Fibroblast of lung (primary cell): ENCODE measurements around the gene CTBP2. TPM values are rescaled to one million over a fixed set of nuclear protein-coding genes. Genes with fewer than 3 reads are reported as not detected.
A peak's percentile ranks its signal among the peaks of the same experiment; 100 is the strongest.

ENCODE experiments used
- DNase-seq, 2 donors: peaks; one replicate each; pipeline versions ENCODE4 v3.0.0 to v3.0.0-alpha.2; 2010; ENCODE audit warnings: low read depth in 2 of 2
- H2AFZ ChIP-seq: 2 replicates; pipeline ENCODE4 v1.5.1; 2012; ENCODE audit warnings: low read length, control low read depth, inconsistent platforms
- H3K27ac ChIP-seq: 2 replicates; pipeline ENCODE4 v1.5.1; 2011; ENCODE audit warnings: low read length, control low read depth; ENCODE audit not compliant: insufficient read depth
- H3K27me3 ChIP-seq: 2 replicates; pipeline ENCODE4 v1.5.1; 2011; ENCODE audit warnings: mild to moderate bottlenecking, low read length; ENCODE audit not compliant: control insufficient read depth, insufficient read depth
- H3K36me3 ChIP-seq: 2 replicates; pipeline ENCODE4 v1.5.1; 2011; ENCODE audit warnings: low read length; ENCODE audit not compliant: control insufficient read depth, insufficient read depth
- H3K4me1 ChIP-seq: 2 replicates; pipeline ENCODE4 v1.5.1; 2011; ENCODE audit warnings: low read length; ENCODE audit not compliant: control insufficient read depth, insufficient read depth; ENCODE audit errors: extremely low read depth
- H3K4me2 ChIP-seq: 2 replicates; pipeline ENCODE4 v1.5.1; 2011; ENCODE audit warnings: low read length, control low read depth; ENCODE audit not compliant: insufficient read depth; ENCODE audit errors: extremely low read depth
- H3K4me3 ChIP-seq, 4 experiments: fragments of 200-600 bp in 1 of 4; sonication (generic) in 1 of 4; replicated peaks in 1 of 4; 2 replicates each; pipeline ENCODE4 v1.5.1; 2011 to 2016; ENCODE audit warnings: low read length in 4 of 4, low read depth in 3 of 4, mild to moderate bottlenecking in 3 of 4, control low read depth in 2 of 4, inconsistent platforms in 1 of 4, mixed read lengths in 1 of 4; ENCODE audit not compliant: insufficient read depth in 1 of 4; ENCODE audit errors: control extremely low read depth in 1 of 4
- H3K79me2 ChIP-seq: 2 replicates; pipeline ENCODE4 v1.5.1; 2012; ENCODE audit warnings: mild to moderate bottlenecking, low read length, inconsistent platforms; ENCODE audit not compliant: control insufficient read depth, insufficient read depth
- H3K9ac ChIP-seq: 2 replicates; pipeline ENCODE4 v1.5.1; 2011; ENCODE audit warnings: mild to moderate bottlenecking, low read length, control low read depth; ENCODE audit not compliant: insufficient read depth
- H3K9me3 ChIP-seq: 2 replicates; pipeline ENCODE4 v1.5.1; 2012; ENCODE audit warnings: low read depth, low read length; ENCODE audit not compliant: control insufficient read depth, insufficient read depth
- H4K20me1 ChIP-seq: 2 replicates; pipeline ENCODE4 v1.5.1; 2011; ENCODE audit warnings: low read length; ENCODE audit not compliant: control insufficient read depth, insufficient read depth; ENCODE audit errors: extremely low read depth
- EZH2 ChIP-seq: IDR thresholded peaks from 2 replicates; pipeline ENCODE4 v1.5.1; 2012; ENCODE audit warnings: low read length, control low read depth, mild to moderate bottlenecking; ENCODE audit errors: missing control alignments
- polyA plus RNA-seq, 2 donors: library from polyadenylated mRNA; depleted of rRNA in 1 of 2; stranded (reverse) in 1 of 2; unstranded in 1 of 2; fragments of >200 nt; gene quantifications; 2 replicates each; pipeline ENCODE4 v1.2.1, GENCODE V29; 2011 to 2012; ENCODE audit warnings: missing spikeins in 1 of 2
- total RNA-seq: library from RNA; depleted of rRNA; stranded (reverse); fragments of >200 nt; gene quantifications from 2 replicates; pipeline ENCODE4 v1.2.1, GENCODE V29; 2014
- TF ChIP-seq, protein P1 (sequence below), 2 donors: IDR thresholded peaks in 1 of 2; conservative IDR thresholded peaks in 1 of 2; 1 replicate in 1 of 2; 2 replicates in 1 of 2; pipeline ENCODE4 v1.5.1; 2011 to 2012; ENCODE audit warnings: low read length in 2 of 2, control low read depth in 1 of 2, inconsistent platforms in 1 of 2, low read depth in 1 of 2, mild to moderate bottlenecking in 1 of 2

CTBP2 gene
- total and polyA plus RNA-seq, 2 donors (not counting 1 experiment from before 2014, with no cell fraction given) = 72.1 to 73.3 TPM

DNA sequence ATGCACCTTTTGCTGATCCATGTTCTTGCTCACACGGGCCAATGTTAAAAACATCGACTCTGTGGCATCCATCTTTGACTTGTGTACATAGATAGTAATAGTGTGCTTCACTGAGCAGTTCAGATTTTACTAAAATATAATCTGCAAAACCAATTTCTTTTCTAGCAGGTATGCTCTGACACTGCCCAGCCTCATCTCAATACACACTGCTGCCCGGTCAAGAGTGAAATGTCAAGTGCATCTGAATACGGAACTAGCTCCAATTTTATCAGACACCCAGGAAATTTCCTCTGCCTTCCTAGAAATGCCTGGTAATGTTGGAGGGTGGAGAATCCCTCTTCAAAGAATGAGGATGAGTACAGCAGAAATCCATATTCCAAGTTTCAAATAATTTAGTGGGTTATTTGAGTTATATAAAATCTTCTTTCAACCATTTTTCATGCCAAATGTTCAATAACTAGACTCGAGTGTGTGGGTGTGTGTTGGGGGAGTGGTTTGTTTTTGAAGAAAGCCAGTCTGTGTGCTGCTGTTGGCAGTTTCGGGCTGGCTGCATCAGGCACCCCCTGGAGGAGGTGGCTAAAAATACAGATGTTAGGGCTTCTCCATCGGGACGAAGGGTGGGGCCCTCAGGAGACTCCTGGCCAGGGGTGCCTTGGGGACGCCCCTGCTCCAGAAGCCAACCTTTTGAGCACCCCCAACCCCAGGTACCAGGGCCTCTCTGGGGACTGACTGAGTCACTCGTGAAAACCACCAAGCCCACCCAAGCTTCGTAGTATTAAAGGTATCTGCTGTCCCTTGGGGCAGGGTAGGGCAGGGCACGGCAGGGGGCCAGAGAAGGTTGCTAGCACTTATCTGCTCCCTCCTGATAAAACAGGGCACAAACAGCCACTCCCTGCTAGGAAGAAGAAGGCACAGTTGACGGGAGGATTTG lies 15.4 kb downstream of the CTBP2 start:
- H3K36me3 ChIP-seq = no peaks in the 10 kb centered on the region

DNA sequence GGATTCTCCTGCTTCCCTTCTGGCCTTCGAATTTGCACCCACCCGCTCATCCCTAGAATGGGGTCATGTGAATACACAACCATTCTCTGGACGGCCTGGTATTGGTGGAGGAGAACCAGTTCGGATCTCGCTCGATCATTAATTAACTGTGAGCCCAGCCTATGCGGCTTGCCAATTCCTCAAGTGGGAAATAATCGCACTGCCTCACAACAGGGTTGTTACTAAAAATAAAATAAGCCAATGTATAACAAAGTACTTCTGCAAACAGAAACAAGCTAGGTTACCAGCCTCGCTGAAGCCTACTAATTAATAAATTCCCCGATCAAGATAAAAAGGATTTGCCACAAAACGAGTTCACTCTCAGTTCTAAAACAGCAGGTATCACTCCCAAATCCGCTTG lies 16.2 kb downstream of the CTBP2 start:
- H3K36me3 ChIP-seq = no peaks in the 10 kb centered on the region
- H3K27me3 ChIP-seq = no peaks in the 10 kb centered on the region
- peaks cover 96% of the 10 kb centered on the region for H3K79me2 ChIP-seq
- H3K4me1 ChIP-seq = peaks cover 27% of the 10 kb centered on the region
- no peak overlapping the region for H2AFZ ChIP-seq
- no peak overlapping the region for H3K4me3 ChIP-seq
- H3K27ac ChIP-seq = no peak overlapping the region
- no peaks in the 10 kb centered on the region for H4K20me1 ChIP-seq
- H3K4me2 ChIP-seq = no peak overlapping the region
- TF ChIP-seq, protein P1, sequence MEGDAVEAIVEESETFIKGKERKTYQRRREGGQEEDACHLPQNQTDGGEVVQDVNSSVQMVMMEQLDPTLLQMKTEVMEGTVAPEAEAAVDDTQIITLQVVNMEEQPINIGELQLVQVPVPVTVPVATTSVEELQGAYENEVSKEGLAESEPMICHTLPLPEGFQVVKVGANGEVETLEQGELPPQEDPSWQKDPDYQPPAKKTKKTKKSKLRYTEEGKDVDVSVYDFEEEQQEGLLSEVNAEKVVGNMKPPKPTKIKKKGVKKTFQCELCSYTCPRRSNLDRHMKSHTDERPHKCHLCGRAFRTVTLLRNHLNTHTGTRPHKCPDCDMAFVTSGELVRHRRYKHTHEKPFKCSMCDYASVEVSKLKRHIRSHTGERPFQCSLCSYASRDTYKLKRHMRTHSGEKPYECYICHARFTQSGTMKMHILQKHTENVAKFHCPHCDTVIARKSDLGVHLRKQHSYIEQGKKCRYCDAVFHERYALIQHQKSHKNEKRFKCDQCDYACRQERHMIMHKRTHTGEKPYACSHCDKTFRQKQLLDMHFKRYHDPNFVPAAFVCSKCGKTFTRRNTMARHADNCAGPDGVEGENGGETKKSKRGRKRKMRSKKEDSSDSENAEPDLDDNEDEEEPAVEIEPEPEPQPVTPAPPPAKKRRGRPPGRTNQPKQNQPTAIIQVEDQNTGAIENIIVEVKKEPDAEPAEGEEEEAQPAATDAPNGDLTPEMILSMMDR (conservative IDR thresholded peaks at IDR 0.05 in 1 of 2, IDR thresholded peaks at IDR 0.05 in 1 of 2; ENCODE audit: low read depth in 1 of 2, low read length in 2 of 2) = no peak
- TF ChIP-seq EZH2 = no peak
- H3K9ac ChIP-seq = no peak overlapping the region
- H3K9me3 ChIP-seq = no peaks in the 10 kb centered on the region
- DNase-seq = no peak

More for the DNA sequence above, 15.4 kb downstream of the CTBP2 start:
- Histone ChIP-seq H3K4me1 (peaks cover 33% of the 10 kb centered on the region), H3K4me2 (no peak overlapping the region), H2AFZ (no peak overlapping the region), H3K27ac (peak overlapping the region; percentile 35), H3K9ac (no peak overlapping the region), H3K79me2 (peaks cover 97% of the 10 kb centered on the region), H4K20me1 (no peaks in the 10 kb centered on the region), H3K4me3 (no peak overlapping the region), H3K27me3 (no peaks in the 10 kb centered on the region), H3K9me3 (no peaks in the 10 kb centered on the region)
- TF ChIP-seq, protein P1 (conservative IDR thresholded peaks at IDR 0.05 in 1 of 2, IDR thresholded peaks at IDR 0.05 in 1 of 2; ENCODE audit: low read depth in 1 of 2, low read length in 2 of 2) = peak; percentile 63 to 64
- TF ChIP-seq EZH2 = no peak
- peak; percentile 56 to 63 for DNase-seq

DNA sequence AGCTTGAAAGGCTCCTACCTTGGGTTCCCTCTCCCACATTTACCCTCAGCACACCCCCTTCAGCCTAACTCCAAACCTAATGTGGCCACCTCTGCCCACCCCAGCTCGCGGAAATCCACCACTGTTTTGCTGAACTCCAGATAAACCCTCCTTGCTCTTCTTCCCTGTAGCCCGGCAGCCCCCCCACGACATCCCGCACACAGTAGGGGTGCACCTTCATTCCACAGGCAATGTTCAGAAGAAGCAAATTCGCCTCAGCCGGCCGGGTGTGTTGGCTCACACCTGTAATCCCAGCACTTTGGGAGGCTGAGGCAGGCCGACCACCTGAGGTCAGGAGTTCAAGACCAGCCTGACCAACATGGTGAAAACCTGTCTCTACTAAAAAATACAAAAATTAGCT lies 17.4 kb downstream of the CTBP2 start:
- Histone ChIP-seq H3K9me3 (no peaks in the 10 kb centered on the region), H3K9ac (no peak overlapping the region), H3K36me3 (peaks cover 3% of the 10 kb centered on the region), H3K4me3 (no peak overlapping the region), H3K79me2 (peaks cover 95% of the 10 kb centered on the region), H3K27me3 (no peaks in the 10 kb centered on the region), H3K27ac (no peak overlapping the region), H2AFZ (no peak overlapping the region), H4K20me1 (no peaks in the 10 kb centered on the region), H3K4me2 (no peak overlapping the region), H3K4me1 (peaks cover 15% of the 10 kb centered on the region)
- DNase-seq = no peak
- TF ChIP-seq, protein P1 (conservative IDR thresholded peaks at IDR 0.05 in 1 of 2, IDR thresholded peaks at IDR 0.05 in 1 of 2; ENCODE audit: low read depth in 1 of 2, low read length in 2 of 2) = no peak
- no peak for TF ChIP-seq EZH2
